Anterior cingulate cortex (tissue), 58 donors: ENCODE measurements around the gene GUCY2F.

Experiments used
- DNase-seq, 58 donors: peaks; one replicate each; lab custom pipeline; 2025; lab: John Stamatoyannopoulos, UW

GUCY2F gene

DNA sequence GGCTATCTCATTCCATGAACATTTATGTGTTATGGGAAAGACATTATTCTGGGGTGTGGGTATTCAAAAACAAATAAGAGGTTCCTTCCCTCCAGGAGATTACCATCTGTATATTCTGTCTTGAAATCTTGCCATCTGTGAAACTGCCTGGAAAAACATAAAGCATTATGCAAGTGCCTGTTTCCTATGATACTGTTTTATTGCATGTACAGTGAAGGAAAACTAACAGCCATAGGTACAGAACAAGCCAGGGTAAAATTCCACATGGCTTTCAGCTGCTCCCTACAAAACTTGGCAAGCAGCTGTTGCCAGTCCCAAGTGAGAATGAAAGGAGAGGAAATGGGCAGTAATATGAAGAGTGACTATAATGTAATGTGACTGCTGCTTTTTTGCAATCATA, 136.0 kb downstream of the GUCY2F start:
- no peak for DNase-seq

DNA sequence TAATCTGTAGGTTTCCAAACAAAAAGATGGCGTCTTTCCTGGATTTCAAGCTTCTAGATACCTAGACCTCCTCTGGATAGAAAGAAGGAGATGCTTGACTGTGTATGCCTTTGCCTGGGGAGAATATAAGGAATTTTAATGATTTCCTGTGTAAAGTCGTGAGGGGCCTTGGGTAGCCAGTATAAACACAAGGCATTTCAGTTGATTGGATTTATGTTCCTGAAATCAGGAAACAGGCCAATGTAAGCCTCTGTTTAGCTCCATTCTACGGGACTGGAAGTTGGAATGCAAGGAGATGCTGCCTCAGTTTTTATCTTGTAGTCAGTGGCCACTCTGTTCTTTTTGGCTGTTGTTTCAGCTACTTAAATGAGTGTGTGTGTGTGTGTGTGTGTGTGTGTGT, 137.2 kb downstream of the GUCY2F start:
- DNase-seq: no peak

DNA sequence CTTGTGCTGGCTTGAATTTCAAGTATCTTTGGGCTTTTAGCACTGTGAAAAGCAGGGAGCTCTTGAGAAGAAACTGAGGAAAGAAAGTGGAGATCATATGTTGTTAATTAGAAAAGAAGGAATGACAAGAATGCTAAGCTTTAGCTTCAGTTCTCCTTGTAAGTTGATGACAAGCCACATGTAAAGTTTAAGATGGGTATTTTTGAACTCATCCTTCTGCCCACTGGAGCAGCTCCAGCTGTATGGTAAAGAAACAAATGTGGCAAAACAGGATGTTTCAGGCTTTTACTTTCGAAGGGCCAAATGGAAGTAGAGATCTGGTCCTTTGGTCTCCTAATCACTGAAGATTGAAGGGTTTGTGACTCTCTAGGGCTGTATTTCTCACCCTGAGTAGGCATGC, 137.8 kb downstream of the GUCY2F start:
- no peak for DNase-seq

DNA sequence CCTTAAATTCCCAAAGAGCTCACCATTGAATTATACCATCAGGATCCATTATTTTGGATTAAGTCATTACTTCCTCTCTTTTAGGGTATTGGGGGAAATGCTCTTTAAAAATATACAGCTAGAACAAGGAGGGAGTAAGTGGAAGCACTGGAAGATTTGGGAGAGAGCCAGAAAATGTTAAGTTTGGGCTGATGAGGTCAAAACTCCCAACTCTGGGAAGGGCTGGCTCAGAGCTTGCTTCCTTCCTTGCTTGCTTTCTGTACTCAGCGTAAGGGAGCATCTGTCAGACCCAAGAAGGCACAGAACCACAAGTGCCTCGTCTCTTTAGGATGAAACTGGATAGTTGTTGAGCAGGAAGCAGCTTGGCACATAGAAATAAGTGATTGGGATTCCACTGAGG, 138.2 kb downstream of the GUCY2F start:
- DNase-seq: no peak

DNA sequence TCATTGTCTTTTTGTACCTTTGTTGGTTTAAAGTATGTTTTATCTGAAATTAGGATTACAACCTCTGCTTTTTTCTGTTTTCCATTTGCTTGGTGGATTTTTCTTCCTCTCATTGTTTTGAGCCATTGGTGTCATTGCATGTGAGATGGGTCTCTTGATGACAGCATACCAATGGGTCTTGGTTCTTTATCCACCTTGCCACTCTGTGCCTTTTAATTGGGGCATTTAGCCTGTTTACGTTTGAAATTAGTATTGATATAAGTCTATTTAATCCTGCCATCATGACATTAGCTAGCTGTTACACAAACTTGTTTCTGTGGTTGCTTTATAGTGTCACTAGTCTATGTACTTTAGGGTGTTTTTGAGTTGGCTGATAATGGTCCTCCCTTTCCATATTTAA, 145.7 kb downstream of the GUCY2F start:
- DNase-seq: no peak

DNA sequence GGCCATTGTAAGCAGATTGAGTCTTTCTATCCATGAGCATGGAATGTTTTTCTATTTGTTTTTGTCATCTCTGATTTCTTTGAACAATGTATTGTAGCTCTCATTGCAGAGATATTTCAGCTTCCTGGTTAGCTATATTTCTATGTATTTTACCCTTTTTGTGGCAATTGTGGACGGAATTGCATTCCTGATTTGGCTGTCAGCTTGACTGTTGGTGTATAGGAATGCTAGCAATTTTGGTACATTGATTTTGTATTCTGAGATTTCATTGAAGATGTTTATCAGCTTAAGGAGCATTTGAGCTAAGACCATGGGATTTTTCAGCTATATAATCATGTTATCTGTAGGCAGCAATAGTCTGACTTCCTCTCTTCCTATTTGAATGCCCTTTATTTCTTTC, 154.6 kb downstream of the GUCY2F start:
- no peak for DNase-seq
